Thymus (tissue), 11 donors: Measurements from ENCODE around the gene GRIA1. TPM values are rescaled to one million over a fixed set of nuclear protein-coding genes. Genes with fewer than 3 reads are reported as not detected.
A peak's percentile ranks its signal among the peaks of the same experiment; 100 is the strongest.

Experiments used
- DNase-seq, 9 donors: peaks; one replicate each; pipeline ENCODE4 v3.0.0-alpha.2; 2013; ENCODE audit warnings: low spot score in 9 of 9, low read depth in 6 of 9, missing footprints in 1 of 9
- H3K27ac ChIP-seq, 2 donors: one replicate each; pipeline ENCODE4 v1.5.1; 2013; ENCODE audit warnings: control low read depth in 1 of 2, low read depth in 1 of 2, low read length in 1 of 2, mild to moderate bottlenecking in 1 of 2, moderate library complexity in 1 of 2
- H3K27me3 ChIP-seq, 2 donors: one replicate each; pipeline ENCODE4 v1.5.1; 2013; ENCODE audit warnings: low read length in 1 of 2; ENCODE audit not compliant: control insufficient read depth in 2 of 2, insufficient read depth in 1 of 2
- H3K36me3 ChIP-seq, 2 donors: one replicate each; pipeline ENCODE4 v1.5.1; 2013; ENCODE audit warnings: low read length in 1 of 2, mild to moderate bottlenecking in 1 of 2, moderate library complexity in 1 of 2; ENCODE audit not compliant: control insufficient read depth in 2 of 2, insufficient read depth in 2 of 2
- H3K4me1 ChIP-seq, 2 donors: one replicate each; pipeline ENCODE4 v1.5.1; 2013; ENCODE audit warnings: low read length in 2 of 2; ENCODE audit not compliant: control insufficient read depth in 2 of 2, insufficient read depth in 2 of 2
- H3K4me3 ChIP-seq, 2 donors: one replicate each; pipeline ENCODE4 v1.5.1; 2013; ENCODE audit warnings: low read length in 2 of 2, control low read depth in 1 of 2, mild to moderate bottlenecking in 1 of 2
- H3K9me3 ChIP-seq, 2 donors: one replicate each; pipeline ENCODE4 v1.5.1; 2013; ENCODE audit warnings: low read length in 1 of 2, mild to moderate bottlenecking in 1 of 2; ENCODE audit not compliant: control insufficient read depth in 2 of 2, insufficient read depth in 1 of 2
- whole genome bisulfite sequencing: extraction: QIAGEN DNeasy Blood & Tissue Kit; methylation state at CpG from one replicate; pipeline ENCODE4 v1.1.7; 2013; 5-methylcytosine and 5-hydroxymethylcytosine counted together
- polyA plus RNA-seq: library from polyadenylated mRNA; stranded (reverse); fragments of 200-250 nt; gene quantifications from one replicate; pipeline ENCODE4 v1.2.3, GENCODE V29; 2013
- total RNA-seq: library from RNA; stranded (reverse); fragments of 120-200 nt; gene quantifications from one replicate; pipeline ENCODE4 v1.2.4, GENCODE V29; 2013
- donor health status: healthy.

The GRIA1 gene
- total and polyA plus RNA-seq, 2 donors, result 0.14 to 0.18 TPM

GRCh38 chr5:153601377-153601776 is 110.9 kb downstream of the GRIA1 start:
- no peak overlapping the region for H3K4me3 ChIP-seq
- peak in 1 of 9 donors; percentile 5 for DNase-seq
- no peaks in the 10 kb centered on the region for H3K9me3 ChIP-seq
- H3K27me3 ChIP-seq, result no peaks in the 10 kb centered on the region
- H3K4me1 ChIP-seq, result no peaks in the 10 kb centered on the region
- WGBS, result 89% methylated on average over 1 of the region's 1 CpG
- no peaks in the 10 kb centered on the region for H3K36me3 ChIP-seq
- no peak overlapping the region for H3K27ac ChIP-seq

GRCh38 chr5:153605386-153605785 is 114.9 kb downstream of the GRIA1 start:
- Histone ChIP-seq H3K27me3 (no peaks in the 10 kb centered on the region), H3K36me3 (no peaks in the 10 kb centered on the region), H3K9me3 (no peaks in the 10 kb centered on the region), H3K4me3 (no peak overlapping the region), H3K27ac (no peak overlapping the region), H3K4me1 (no peaks in the 10 kb centered on the region)
- DNase-seq, result no peak
- 93% methylated on average over 1 of the region's 1 CpG for WGBS

- Histone ChIP-seq H3K36me3 (no peaks in the 10 kb centered on the region), H3K4me1 (no peaks in the 10 kb centered on the region), H3K9me3 (peaks cover 0 to 2% of the 10 kb centered on the region in 2 donors), H3K27ac (no peak overlapping the region), H3K4me3 (no peak overlapping the region), H3K27me3 (no peaks in the 10 kb centered on the region)
- no peak for DNase-seq
Measured at GRCh38 chr5:153610009-153610408, 119.5 kb downstream of the GRIA1 start.

GRCh38 chr5:153610811-153611210 is 120.3 kb downstream of the GRIA1 start:
- Histone ChIP-seq H3K36me3 (no peaks in the 10 kb centered on the region), H3K4me3 (no peak overlapping the region), H3K27ac (no peak overlapping the region), H3K4me1 (no peaks in the 10 kb centered on the region), H3K27me3 (no peaks in the 10 kb centered on the region), H3K9me3 (peaks cover 0 to 2% of the 10 kb centered on the region in 2 donors)
- no peak for DNase-seq
- 91% methylated on average over 3 of the region's 3 CpGs for WGBS

GRCh38 chr5:153613144-153613543 is 122.7 kb downstream of the GRIA1 start:
- Histone ChIP-seq H3K27ac (no peak overlapping the region), H3K27me3 (no peaks in the 10 kb centered on the region), H3K4me3 (no peak overlapping the region), H3K9me3 (peaks cover 0 to 2% of the 10 kb centered on the region in 2 donors), H3K4me1 (no peaks in the 10 kb centered on the region), H3K36me3 (no peaks in the 10 kb centered on the region)
- WGBS, result 96% methylated on average over 2 of the region's 2 CpGs
- no peak for DNase-seq

- H3K9me3 ChIP-seq, result peaks cover 0 to 2% of the 10 kb centered on the region in 2 donors
- H3K4me3 ChIP-seq, result no peak overlapping the region
- H3K4me1 ChIP-seq, result no peaks in the 10 kb centered on the region
- no peak for DNase-seq
- no peak overlapping the region for H3K27ac ChIP-seq
- WGBS, result 93% methylated on average over 8 of the region's 8 CpGs
- H3K36me3 ChIP-seq, result no peaks in the 10 kb centered on the region
- no peaks in the 10 kb centered on the region for H3K27me3 ChIP-seq
Measured at GRCh38 chr5:153613672-153614071, 123.2 kb downstream of the GRIA1 start.

GRCh38 chr5:153617190-153617589 is 126.7 kb downstream of the GRIA1 start:
- H3K9me3 ChIP-seq, result peaks cover 0 to 2% of the 10 kb centered on the region in 2 donors
- H3K27me3 ChIP-seq, result no peaks in the 10 kb centered on the region
- no peak for DNase-seq
- no peaks in the 10 kb centered on the region for H3K4me1 ChIP-seq
- 92% methylated on average over 4 of the region's 4 CpGs for WGBS
- H3K4me3 ChIP-seq, result no peak overlapping the region
- no peaks in the 10 kb centered on the region for H3K36me3 ChIP-seq
- no peak overlapping the region for H3K27ac ChIP-seq

GRCh38 chr5:153618307-153618706 is 127.8 kb downstream of the GRIA1 start:
- Histone ChIP-seq H3K9me3 (peaks cover 0 to 2% of the 10 kb centered on the region in 2 donors), H3K27me3 (no peaks in the 10 kb centered on the region), H3K4me3 (no peak overlapping the region), H3K4me1 (no peaks in the 10 kb centered on the region), H3K27ac (no peak overlapping the region), H3K36me3 (no peaks in the 10 kb centered on the region)
- no peak for DNase-seq
- WGBS, result 98% methylated on average over 2 of the region's 2 CpGs

- Histone ChIP-seq H3K36me3 (no peaks in the 10 kb centered on the region), H3K9me3 (no peaks in the 10 kb centered on the region), H3K27ac (no peak overlapping the region), H3K27me3 (no peaks in the 10 kb centered on the region), H3K4me1 (no peaks in the 10 kb centered on the region), H3K4me3 (no peak overlapping the region)
- DNase-seq, result no peak
Measured at GRCh38 chr5:153618867-153619266, 128.4 kb downstream of the GRIA1 start.

GRCh38 chr5:153619771-153620170 is 129.3 kb downstream of the GRIA1 start:
- 88% methylated on average over 1 of the region's 1 CpG for WGBS
- H3K27ac ChIP-seq, result no peak overlapping the region

More at GRCh38 chr5:153619771-153620170, 129.3 kb downstream of the GRIA1 start:
- Histone ChIP-seq H3K36me3 (no peaks in the 10 kb centered on the region), H3K9me3 (no peaks in the 10 kb centered on the region), H3K27me3 (no peaks in the 10 kb centered on the region), H3K4me1 (no peaks in the 10 kb centered on the region), H3K4me3 (no peak overlapping the region)
- DNase-seq, result no peak
